Gastrocnemius medialis (tissue), 4 donors: ENCODE data around the gene DNAJB6. TPM values are rescaled to one million over a fixed set of nuclear protein-coding genes. Genes with fewer than 3 reads are reported as not detected.

Experiments used
- ATAC-seq, 2 donors: fragments of 150-250 bp; one replicate each; pipeline ENCODE4 v1.9.1; 2016
- DNase-seq, 2 donors: peaks; one replicate each; pipeline ENCODE4 v3.0.0-alpha.2; 2019
- H3K27ac ChIP-seq, 4 donors: fragments of 200-600 bp; sonication (generic); 1 replicate in 1 of 4; 2 replicates in 3 of 4; pipeline ENCODE4 v1.5.1; 2016 to 2018; ENCODE audit warnings: mild to moderate bottlenecking in 2 of 4, moderate library complexity in 1 of 4
- H3K27me3 ChIP-seq, 3 donors: fragments of 200-600 bp; sonication (generic) in 2 of 3; 1 replicate in 1 of 3; 2 replicates in 2 of 3; pipeline versions ENCODE4 v1.5.1 to v1.6.0; 2016 to 2019; ENCODE audit warnings: mild to moderate bottlenecking in 1 of 3, moderate library complexity in 1 of 3
- H3K36me3 ChIP-seq, 2 donors: fragments of 200-600 bp; sonication (generic) in 1 of 2; one replicate each; pipeline ENCODE4 v1.5.1; 2017 to 2018
- H3K4me1 ChIP-seq, 2 donors: fragments of 200-600 bp; sonication (generic) in 1 of 2; one replicate each; pipeline ENCODE4 v1.5.1; 2016 to 2017; ENCODE audit warnings: mild to moderate bottlenecking in 2 of 2
- H3K4me3 ChIP-seq, 4 donors: fragments of 200-600 bp; sonication (generic) in 3 of 4; 1 replicate in 1 of 4; 2 replicates in 3 of 4; pipeline ENCODE4 v1.5.1; 2016 to 2019; ENCODE audit warnings: mild to moderate bottlenecking in 2 of 4
- H3K9me3 ChIP-seq, 3 donors: fragments of 200-600 bp; sonication (generic) in 2 of 3; 1 replicate in 1 of 3; 2 replicates in 2 of 3; pipeline ENCODE4 v1.5.1; 2016 to 2019
- CTCF ChIP-seq, 5 experiments: fragments of 450-650 bp in 3 of 5; fragments of 200-600 bp in 2 of 5; sonication (generic) in 2 of 5; IDR thresholded peaks in 4 of 5; conservative IDR thresholded peaks in 1 of 5; 1 replicate in 4 of 5; 2 replicates in 1 of 5; pipeline ENCODE4 v1.5.1; 2016 to 2019; ENCODE audit warnings: antibody characterized with exemption in 5 of 5, mild to moderate bottlenecking in 3 of 5, moderate library complexity in 3 of 5
- POLR2A ChIP-seq, 2 donors: fragments of 450-650 bp; IDR thresholded peaks; one replicate each; pipeline ENCODE4 v1.6.1; 2017; ENCODE audit warnings: antibody characterized with exemption in 2 of 2, mild to moderate bottlenecking in 2 of 2, moderate library complexity in 2 of 2
- in situ Hi-C, 4 donors: fragments of 200-750 bp; cut with MboI; loops; one replicate each; pipeline versions ENCODE4 v1.15.0 to v1.8.0; 2017; ENCODE audit warnings: low sequenced_read_pairs in 4 of 4
- intact Hi-C: fragments of 100-400 bp; cut with DNase I; formaldehyde crosslinking; loops from one replicate; pipeline ENCODE4 v1.15.1; 2023; ENCODE audit warnings: low total_unique reads
- total RNA-seq, 4 donors: library from RNA; depleted of rRNA; stranded (reverse); fragments of >200 nt; gene quantifications; one replicate each; pipeline versions ENCODE4 v1.1.0 to v1.2.3, GENCODE V29; 2016

The DNAJB6 gene
- total RNA-seq, 4 donors from 2014 or later: 130 to 269 (median 188) TPM

- no peak for ATAC-seq
- Histone ChIP-seq H3K4me1 (peaks cover 0 to 4% of the 10 kb centered on the region in 2 donors), H3K9me3 (no peaks in the 10 kb centered on the region), H3K36me3 (peaks cover 0 to 15% of the 10 kb centered on the region in 2 donors), H3K27me3 (no peaks in the 10 kb centered on the region), H3K27ac (no peak overlapping the region), H3K4me3 (no peak overlapping the region)
- no peak for DNase-seq
- TF ChIP-seq CTCF (IDR thresholded peaks at IDR 0.05 in 4 of 5, conservative IDR thresholded peaks at IDR 0.05 in 1 of 5) (no peak), POLR2A (IDR thresholded peaks at IDR 0.05) (no peak)
- in situ Hi-C loops (no loop called here), intact Hi-C loops (no loop called here)
Measured at GRCh38 chr7:157425761-157426160, 89.0 kb downstream of the DNAJB6 start.

GRCh38 chr7:157426463-157427301, 89.9 kb downstream of the DNAJB6 start:
- Histone ChIP-seq H3K27ac (no peak overlapping the region), H3K36me3 (peaks cover 0 to 15% of the 10 kb centered on the region in 2 donors), H3K9me3 (no peaks in the 10 kb centered on the region), H3K4me3 (no peak overlapping the region), H3K4me1 (peaks cover 0 to 4% of the 10 kb centered on the region in 2 donors), H3K27me3 (no peaks in the 10 kb centered on the region)
- TF ChIP-seq CTCF (IDR thresholded peaks at IDR 0.05 in 4 of 5, conservative IDR thresholded peaks at IDR 0.05 in 1 of 5) (no peak), POLR2A (IDR thresholded peaks at IDR 0.05) (no peak)
- in situ Hi-C loops: no loop called here
- ATAC-seq (no peak), DNase-seq (no peak)
- intact Hi-C loops: no loop called here

- no peak overlapping the region for H3K27ac ChIP-seq
- no peak overlapping the region for H3K4me3 ChIP-seq
- intact Hi-C loops: no loop called here
- peaks cover 0 to 4% of the 10 kb centered on the region in 2 donors for H3K4me1 ChIP-seq
- H3K27me3 ChIP-seq: no peaks in the 10 kb centered on the region
- no peak for ATAC-seq
- H3K9me3 ChIP-seq: no peaks in the 10 kb centered on the region
- peak in 1 of 2 donors; percentile 11 for DNase-seq
- H3K36me3 ChIP-seq: peaks cover 0 to 4% of the 10 kb centered on the region in 2 donors
- no peak for TF ChIP-seq POLR2A (IDR thresholded peaks at IDR 0.05)
- TF ChIP-seq CTCF (IDR thresholded peaks at IDR 0.05 in 4 of 5, conservative IDR thresholded peaks at IDR 0.05 in 1 of 5): no peak
- in situ Hi-C loops: no loop called here
Measured at GRCh38 chr7:157427811-157428553, 91.2 kb downstream of the DNAJB6 start.

GRCh38 chr7:157428554-157428945, 91.7 kb downstream of the DNAJB6 start:
- no peaks in the 10 kb centered on the region for H3K27me3 ChIP-seq
- no peak overlapping the region for H3K4me3 ChIP-seq
- H3K4me1 ChIP-seq: peaks cover 0 to 4% of the 10 kb centered on the region in 2 donors
- H3K9me3 ChIP-seq: no peaks in the 10 kb centered on the region
- H3K27ac ChIP-seq: no peak overlapping the region
- H3K36me3 ChIP-seq: no peaks in the 10 kb centered on the region
- in situ Hi-C loops: no loop called here
- ATAC-seq: no peak
- intact Hi-C loops: no loop called here
- DNase-seq: peak in 1 of 2 donors; percentile 9
- TF ChIP-seq POLR2A (IDR thresholded peaks at IDR 0.05) (no peak), CTCF (IDR thresholded peaks at IDR 0.05 in 4 of 5, conservative IDR thresholded peaks at IDR 0.05 in 1 of 5) (no peak)
